Lower leg skin (tissue), 4 donors: ENCODE results near the gene MAD1L1. TPM values are rescaled to one million over a fixed set of nuclear protein-coding genes. Genes with fewer than 3 reads are reported as not detected.

Source experiments
- DNase-seq, 2 donors: peaks; one replicate each; pipeline ENCODE4 v3.0.0-alpha.2; 2019; ENCODE audit warnings: low spot score in 2 of 2
- H3K4me3 ChIP-seq: fragments of 200-600 bp; sonication (generic); 2 replicates; pipeline ENCODE4 v1.5.1; 2017; ENCODE audit warnings: mild to moderate bottlenecking, low read depth; ENCODE audit not compliant: poor library complexity, severe bottlenecking
- CTCF ChIP-seq, 3 donors: fragments of 450-650 bp; IDR thresholded peaks; one replicate each; pipeline ENCODE4 v1.5.1; 2016; ENCODE audit warnings: antibody characterized with exemption in 3 of 3, mild to moderate bottlenecking in 3 of 3, moderate library complexity in 2 of 3
- POLR2A ChIP-seq, 2 donors: fragments of 450-650 bp; IDR thresholded peaks; one replicate each; pipeline ENCODE4 v1.6.1; 2016 to 2017; ENCODE audit warnings: antibody characterized with exemption in 2 of 2, mild to moderate bottlenecking in 1 of 2, moderate library complexity in 1 of 2
- WGBS, 2 donors: methylation state at CpG; one replicate each; pipeline ENCODE4 v1.1.5; 2018; 5-methylcytosine and 5-hydroxymethylcytosine counted together
- intact Hi-C: fragments of 100-400 bp; cut with DNase I; formaldehyde crosslinking; loops from one replicate; pipeline ENCODE4 v1.15.0; 2023; ENCODE audit warnings: low total_unique reads
- total RNA-seq, 4 donors: library from RNA; depleted of rRNA; stranded (reverse); fragments of >200 nt; gene quantifications; one replicate each; pipeline ENCODE4 v1.1.0, GENCODE V29; 2016

The MAD1L1 gene
- total RNA-seq, 4 donors from 2014 or later = 37.7 to 77.8 (median 59.4) TPM

GRCh38 chr7:1926908-1927306 is 305.8 kb downstream of the MAD1L1 start:
- intact Hi-C loops = loop anchor here (5.0 kb wide), 1 partner anchor 1340 kb away; no protein-coding TSS in a partner anchor
- 90 to 94% methylated on average over 5 of the region's 5 CpGs for WGBS, 2 donors
- no peak for DNase-seq
- no peak for TF ChIP-seq POLR2A (IDR thresholded peaks at IDR 0.05)
- TF ChIP-seq CTCF (IDR thresholded peaks at IDR 0.05) = no peak
- H3K4me3 ChIP-seq = no peak overlapping the region

GRCh38 chr7:1925973-1926907 is 306.5 kb downstream of the MAD1L1 start:
- intact Hi-C loops = loop anchor here (5.0 kb wide), 1 partner anchor 1341 kb away; no protein-coding TSS in a partner anchor
- TF ChIP-seq POLR2A (IDR thresholded peaks at IDR 0.05) = no peak
- TF ChIP-seq CTCF (IDR thresholded peaks at IDR 0.05) = no peak
- 74 to 78% methylated on average over 14 of the region's 14 CpGs for WGBS, 2 donors
- no peak overlapping the region for H3K4me3 ChIP-seq
- DNase-seq = no peak

- no peak for DNase-seq
- H3K4me3 ChIP-seq = no peak overlapping the region
- WGBS, 2 donors = 87 to 93% methylated on average over 12 of the region's 12 CpGs
- TF ChIP-seq POLR2A (IDR thresholded peaks at IDR 0.05) = no peak
- no peak for TF ChIP-seq CTCF (IDR thresholded peaks at IDR 0.05)
- intact Hi-C loops = loop anchor here (5.0 kb wide), 1 partner anchor 1342 kb away; no protein-coding TSS in a partner anchor
Observed at GRCh38 chr7:1925349-1925748, 307.4 kb downstream of the MAD1L1 start.

GRCh38 chr7:1924258-1924817 is 308.4 kb downstream of the MAD1L1 start:
- 79 to 84% methylated on average over 10 of the region's 10 CpGs for WGBS, 2 donors
- DNase-seq = no peak
- no peak overlapping the region for H3K4me3 ChIP-seq
- intact Hi-C loops = no loop called here
- TF ChIP-seq CTCF (IDR thresholded peaks at IDR 0.05) (no peak), POLR2A (IDR thresholded peaks at IDR 0.05) (no peak)

- no peak for DNase-seq
- no peak for TF ChIP-seq POLR2A (IDR thresholded peaks at IDR 0.05)
- TF ChIP-seq CTCF (IDR thresholded peaks at IDR 0.05) = no peak
- H3K4me3 ChIP-seq = no peak overlapping the region
- intact Hi-C loops = no loop called here
- 96% methylated on average over 12 to 28 of the region's 30 CpGs for WGBS, 2 donors
Observed at GRCh38 chr7:1923409-1924257, 309.1 kb downstream of the MAD1L1 start.
